H54 (cell line): Measurements from ENCODE around the gene CHTF18.
"Not testable (repeated sequence)": the region's sequence is repeated elsewhere in the genome, so short reads cannot be mapped to it uniquely, and the experiment has no call there.

Experiments used
- DNase-seq: peaks from one replicate; pipeline ENCODE4 v3.0.0; 2011; ENCODE audit warnings: low spot score, mixed read lengths; ENCODE audit not compliant: insufficient read length
- FAIRE-seq: peaks from 3 replicates; lab custom pipeline; 2011; peaks lifted over from hg19 to GRCh38; lab: Jason Lieb, UNC
- POLR2A ChIP-seq: IDR thresholded peaks from 2 replicates; pipeline ENCODE4 v1.6.1; 2011; ENCODE audit warnings: low read depth, mild to moderate bottlenecking, low read length

CHTF18 gene

GRCh38 chr16:751152-752006 lies 37.0 kb upstream of the CHTF18 start:
- no peak for FAIRE-seq
- TF ChIP-seq POLR2A: no peak
- DNase-seq: no peak

- FAIRE-seq (no peak), DNase-seq (no peak)
- TF ChIP-seq POLR2A: no peak
These were observed 36.5 kb upstream of the CHTF18 start for GRCh38 chr16:752007-752312.

GRCh38 chr16:754121-754607 lies 34.3 kb upstream of the CHTF18 start:
- not testable (repeated sequence) for FAIRE-seq, DNase-seq

- no peak for TF ChIP-seq POLR2A
- FAIRE-seq: no peak
- no peak for DNase-seq
These were observed 33.8 kb upstream of the CHTF18 start for GRCh38 chr16:754656-755055.

- FAIRE-seq: no peak
- TF ChIP-seq POLR2A: no peak
- no peak for DNase-seq
These were observed 32.0 kb upstream of the CHTF18 start for GRCh38 chr16:756428-756827.

- no peak for FAIRE-seq
- DNase-seq: no peak
- TF ChIP-seq POLR2A: no peak
These were observed 29.1 kb upstream of the CHTF18 start for GRCh38 chr16:759110-759910.

GRCh38 chr16:760065-760464 lies 28.4 kb upstream of the CHTF18 start:
- no peak for TF ChIP-seq POLR2A
- FAIRE-seq (no peak), DNase-seq (no peak)

GRCh38 chr16:760545-761343 lies 27.7 kb upstream of the CHTF18 start, which contains the start of gene MSLN:
MSLN (plus strand) TSS chr16:760734; CDS start chr16:762681, 1,947 bp downstream.
- FAIRE-seq: no peak

GRCh38 chr16:761625-762513 lies 26.6 kb upstream of the CHTF18 start:
- TF ChIP-seq POLR2A: no peak
- DNase-seq (no peak), FAIRE-seq (no peak)

More at GRCh38 chr16:760545-761343, 27.7 kb upstream of the CHTF18 start, which contains the start of gene MSLN:
- TF ChIP-seq POLR2A: no peak
- DNase-seq: peak; percentile 72

GRCh38 chr16:762595-763268 lies 25.7 kb upstream of the CHTF18 start:
- no peak for FAIRE-seq

GRCh38 chr16:763369-764183 lies 24.8 kb upstream of the CHTF18 start:
- FAIRE-seq (no peak), DNase-seq (no peak)
- no peak for TF ChIP-seq POLR2A

More at GRCh38 chr16:762595-763268, 25.7 kb upstream of the CHTF18 start:
- DNase-seq: no peak
- no peak for TF ChIP-seq POLR2A

GRCh38 chr16:764184-764750 lies 24.2 kb upstream of the CHTF18 start:
- DNase-seq: no peak
- FAIRE-seq: no peak
- TF ChIP-seq POLR2A: no peak
